Epithelial cell of esophagus (primary cell): ENCODE measurements around the gene TMPRSS7.

ENCODE experiments used
- DNase-seq: peaks from one replicate; pipeline ENCODE4 v3.0.0; 2010; ENCODE audit warnings: low read depth
- H3K4me3 ChIP-seq: 2 replicates; pipeline ENCODE4 v1.5.1; 2011; ENCODE audit warnings: mild to moderate bottlenecking, low read length, control low read depth
- CTCF ChIP-seq: IDR thresholded peaks from 2 replicates; pipeline ENCODE4 v1.5.1; 2011; ENCODE audit warnings: low read depth, mild to moderate bottlenecking, low read length, control low read depth, inconsistent platforms; ENCODE audit not compliant: insufficient read depth; ENCODE audit errors: missing control alignments

The TMPRSS7 gene

GRCh38 chr3:112122870-112123269 lies 88.3 kb downstream of the TMPRSS7 start:
- TF ChIP-seq CTCF, result no peak
- no peak for DNase-seq
- no peak overlapping the region for H3K4me3 ChIP-seq

DNA sequence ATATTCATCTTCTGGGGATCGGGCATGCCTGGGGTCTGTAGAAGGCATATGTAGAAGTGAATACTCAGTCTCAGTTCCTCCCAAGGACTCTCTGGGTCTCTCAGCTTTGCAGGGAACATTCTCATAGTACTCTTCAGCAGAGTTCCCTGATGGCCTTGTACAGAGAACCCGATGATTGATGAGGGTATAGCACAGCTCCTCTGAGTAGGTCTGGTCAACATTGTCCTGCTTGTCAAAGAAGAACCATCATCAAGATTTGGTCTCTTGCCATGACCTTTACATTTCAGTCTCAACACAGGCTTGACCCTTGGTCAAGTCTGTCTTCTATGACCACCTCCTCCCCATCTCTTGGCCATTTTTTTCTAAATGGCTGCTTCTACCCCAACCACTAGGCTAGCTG lies 89.0 kb downstream of the TMPRSS7 start:
- H3K4me3 ChIP-seq, result no peak overlapping the region
- no peak for TF ChIP-seq CTCF
- DNase-seq, result no peak

- H3K4me3 ChIP-seq, result no peak overlapping the region
- DNase-seq, result no peak
- no peak for TF ChIP-seq CTCF
Observed at GRCh38 chr3:112124907-112125607, 90.5 kb downstream of the TMPRSS7 start.

GRCh38 chr3:112126511-112126911 lies 92.0 kb downstream of the TMPRSS7 start:
- TF ChIP-seq CTCF, result no peak
- no peak overlapping the region for H3K4me3 ChIP-seq
- DNase-seq, result no peak

DNA sequence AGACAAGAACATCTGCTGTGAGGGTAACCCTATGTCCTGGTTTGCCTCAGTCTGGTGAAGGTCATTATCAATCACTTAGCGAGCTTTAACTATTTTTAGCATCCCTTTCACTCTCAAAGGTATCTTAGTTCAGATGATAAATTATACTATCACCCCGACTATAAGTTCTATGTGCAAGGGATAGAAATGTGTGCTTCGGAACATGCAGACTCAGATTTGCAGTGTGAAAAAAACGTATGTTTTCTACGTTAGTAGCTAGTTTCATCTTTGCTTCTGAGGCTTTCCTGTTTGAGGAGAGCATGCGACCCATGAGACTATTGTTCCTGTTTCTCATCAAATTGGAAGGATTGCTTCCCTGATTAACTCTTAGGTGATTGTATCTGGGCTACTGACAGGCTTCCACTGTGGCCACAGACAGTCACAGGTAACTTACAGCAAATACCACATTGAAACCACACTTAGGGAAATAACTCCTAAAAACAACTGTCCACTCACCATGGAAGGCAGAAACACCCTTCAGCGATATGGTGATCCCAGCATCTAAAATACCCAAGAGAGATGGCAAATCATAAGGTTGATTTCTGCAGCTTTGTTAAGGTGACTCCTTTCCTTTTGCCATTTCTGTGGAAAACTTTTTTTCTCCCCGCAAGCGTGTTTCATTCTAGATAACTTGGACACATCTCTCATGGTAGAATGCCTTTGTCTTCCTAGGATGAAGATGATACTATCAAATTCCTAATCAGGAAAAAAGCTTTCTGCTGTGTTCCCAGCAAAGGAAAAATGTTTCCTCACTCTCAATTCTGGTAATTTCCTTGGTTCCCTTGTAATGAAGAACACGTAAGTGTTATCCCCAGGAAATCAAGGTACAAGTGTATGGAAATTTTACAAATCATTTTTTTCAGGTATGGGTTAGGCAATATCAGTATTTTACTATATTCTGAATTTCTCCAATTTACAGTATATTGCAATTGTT lies 93.3 kb downstream of the TMPRSS7 start:
- no peak overlapping the region for H3K4me3 ChIP-seq

More for the DNA sequence above, 93.3 kb downstream of the TMPRSS7 start:
- no peak for DNase-seq
- TF ChIP-seq CTCF, result no peak
